Medulla oblongata (tissue), 1 donor: ENCODE results near the gene ABHD14A.

Experiments used
- DNase-seq: peaks from one replicate; pipeline ENCODE4 v3.0.0-alpha.2; 2015; ENCODE audit errors: extremely low spot score

Gene ABHD14A

DNA sequence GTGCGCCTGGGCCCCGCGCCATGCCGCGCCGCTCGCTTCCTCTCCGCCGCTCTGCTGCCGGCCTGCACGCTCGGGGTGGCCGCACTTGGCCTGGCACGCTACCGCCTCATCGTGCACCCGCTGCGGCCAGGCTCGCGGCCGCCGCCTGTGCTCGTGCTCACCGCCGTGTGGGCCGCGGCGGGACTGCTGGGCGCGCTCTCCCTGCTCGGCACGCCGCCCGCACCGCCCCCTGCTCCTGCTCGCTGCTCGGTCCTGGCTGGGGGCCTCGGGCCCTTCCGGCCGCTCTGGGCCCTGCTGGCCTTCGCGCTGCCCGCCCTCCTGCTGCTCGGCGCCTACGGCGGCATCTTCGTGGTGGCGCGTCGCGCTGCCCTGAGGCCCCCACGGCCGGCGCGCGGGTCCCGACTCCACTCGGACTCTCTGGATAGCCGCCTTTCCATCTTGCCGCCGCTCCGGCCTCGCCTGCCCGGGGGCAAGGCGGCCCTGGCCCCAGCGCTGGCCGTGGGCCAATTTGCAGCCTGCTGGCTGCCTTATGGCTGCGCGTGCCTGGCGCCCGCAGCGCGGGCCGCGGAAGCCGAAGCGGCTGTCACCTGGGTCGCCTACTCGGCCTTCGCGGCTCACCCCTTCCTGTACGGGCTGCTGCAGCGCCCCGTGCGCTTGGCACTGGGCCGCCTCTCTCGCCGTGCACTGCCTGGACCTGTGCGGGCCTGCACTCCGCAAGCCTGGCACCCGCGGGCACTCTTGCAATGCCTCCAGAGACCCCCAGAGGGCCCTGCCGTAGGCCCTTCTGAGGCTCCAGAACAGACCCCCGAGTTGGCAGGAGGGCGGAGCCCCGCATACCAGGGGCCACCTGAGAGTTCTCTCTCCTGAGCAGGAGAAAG, 18.7 kb upstream of the ABHD14A start:
- DNase-seq: peak; percentile 61

DNA sequence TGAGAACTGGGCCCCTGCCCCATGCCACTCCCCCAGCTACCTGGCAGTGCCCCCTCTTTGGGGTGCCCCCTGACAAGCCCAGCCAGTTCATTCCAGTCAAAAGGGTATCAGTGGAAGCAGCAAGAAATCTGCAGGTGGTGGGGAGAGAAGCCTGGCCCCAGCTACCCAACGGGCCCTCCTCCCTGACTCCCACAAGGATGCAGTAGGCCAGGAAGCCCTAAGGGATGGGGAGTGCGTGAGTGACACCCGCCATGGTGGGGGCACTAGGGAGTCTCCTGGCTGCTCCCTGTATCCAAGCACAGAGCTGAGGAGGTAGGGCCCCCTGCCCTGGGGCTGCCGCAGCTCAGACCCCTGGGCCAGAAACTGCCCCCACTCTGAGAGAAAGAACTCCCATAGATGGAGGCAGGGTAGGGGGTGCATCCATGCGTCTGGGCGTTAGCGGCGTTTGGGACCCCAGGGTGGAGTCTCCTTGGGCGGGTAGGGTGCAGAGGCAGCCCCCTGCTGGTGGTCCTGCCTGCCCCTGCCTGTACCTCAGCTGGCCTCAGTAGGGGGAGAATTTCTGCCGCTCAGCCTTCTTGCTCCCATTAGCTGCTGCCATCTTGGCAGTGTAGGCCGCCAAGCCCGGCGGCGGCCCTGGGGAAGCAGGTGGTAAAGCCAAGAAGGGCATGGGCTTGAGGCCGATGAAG, 17.2 kb upstream of the ABHD14A start:
- DNase-seq: no peak

DNA sequence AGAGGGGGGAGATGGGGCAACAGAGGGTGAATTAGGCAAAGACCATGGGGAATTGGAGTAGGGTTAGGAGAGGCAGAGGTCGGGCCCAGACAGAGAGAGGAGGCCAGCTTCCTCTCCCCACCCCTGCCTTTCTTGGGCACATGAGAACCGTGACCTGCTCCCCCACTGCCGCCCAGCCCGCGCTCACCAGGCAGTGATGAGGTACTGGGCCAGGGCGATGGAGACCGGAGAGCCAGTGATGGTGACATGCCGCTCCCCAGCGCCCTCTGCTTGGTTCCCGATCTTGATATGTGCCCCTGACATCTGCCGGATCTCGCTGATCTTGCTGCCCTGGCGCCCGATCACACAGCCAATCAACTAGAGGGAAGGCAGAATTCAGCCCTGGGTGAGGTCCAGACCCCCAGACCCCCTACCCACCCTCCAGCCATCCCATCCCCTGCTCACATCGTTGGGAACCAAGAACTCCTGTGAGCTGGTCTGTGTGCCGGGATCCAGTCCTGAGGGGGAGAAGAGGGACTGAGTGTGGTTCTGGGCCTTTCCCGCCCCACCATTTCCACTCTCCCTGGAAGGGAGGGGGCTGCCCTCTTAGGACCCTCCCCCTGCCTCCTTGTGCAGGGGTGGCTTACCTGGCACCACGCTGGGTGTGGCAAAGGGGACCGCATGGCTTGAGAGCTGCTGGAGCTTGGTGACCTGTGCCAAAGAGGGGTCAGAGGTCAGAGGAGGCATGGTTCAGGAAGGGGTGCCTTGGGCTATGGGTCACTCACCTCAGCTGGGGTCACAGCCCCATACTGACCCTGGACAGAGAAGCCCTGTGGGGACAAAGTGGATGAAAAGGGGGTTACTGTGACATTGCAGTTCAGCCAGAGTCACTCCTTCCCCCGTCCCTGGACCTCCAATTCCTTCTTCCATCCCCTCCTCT, 16.0 kb upstream of the ABHD14A start:
- DNase-seq: no peak

- DNase-seq: no peak
Measured at GRCh38 chr3:51959651-51960050, 15.2 kb upstream of the ABHD14A start.

- DNase-seq: no peak
Measured at GRCh38 chr3:51960386-51960785, 14.5 kb upstream of the ABHD14A start.

DNA sequence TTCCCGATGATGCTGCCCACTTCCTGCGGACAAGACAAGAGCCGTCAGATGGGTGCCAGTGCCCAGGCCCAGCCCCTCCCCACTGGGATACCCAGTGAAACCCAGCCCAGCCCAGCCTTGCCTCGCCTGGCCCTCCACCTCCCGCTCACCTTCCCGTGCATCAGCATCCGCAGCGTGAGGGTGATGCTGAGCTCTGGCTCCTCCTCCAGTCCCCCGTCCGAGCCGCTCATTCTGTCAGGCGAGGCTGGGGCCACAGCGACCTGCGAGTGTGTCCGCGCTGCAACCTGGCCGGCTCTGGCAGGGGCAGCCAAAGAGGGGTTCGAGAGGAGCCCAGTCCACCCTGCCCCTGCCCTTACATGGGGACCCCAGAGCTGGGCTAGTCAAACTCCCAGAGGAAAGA, 13.9 kb upstream of the ABHD14A start:
- no peak for DNase-seq

- DNase-seq: no peak
Measured at GRCh38 chr3:51961602-51962569, 13.0 kb upstream of the ABHD14A start.

DNA sequence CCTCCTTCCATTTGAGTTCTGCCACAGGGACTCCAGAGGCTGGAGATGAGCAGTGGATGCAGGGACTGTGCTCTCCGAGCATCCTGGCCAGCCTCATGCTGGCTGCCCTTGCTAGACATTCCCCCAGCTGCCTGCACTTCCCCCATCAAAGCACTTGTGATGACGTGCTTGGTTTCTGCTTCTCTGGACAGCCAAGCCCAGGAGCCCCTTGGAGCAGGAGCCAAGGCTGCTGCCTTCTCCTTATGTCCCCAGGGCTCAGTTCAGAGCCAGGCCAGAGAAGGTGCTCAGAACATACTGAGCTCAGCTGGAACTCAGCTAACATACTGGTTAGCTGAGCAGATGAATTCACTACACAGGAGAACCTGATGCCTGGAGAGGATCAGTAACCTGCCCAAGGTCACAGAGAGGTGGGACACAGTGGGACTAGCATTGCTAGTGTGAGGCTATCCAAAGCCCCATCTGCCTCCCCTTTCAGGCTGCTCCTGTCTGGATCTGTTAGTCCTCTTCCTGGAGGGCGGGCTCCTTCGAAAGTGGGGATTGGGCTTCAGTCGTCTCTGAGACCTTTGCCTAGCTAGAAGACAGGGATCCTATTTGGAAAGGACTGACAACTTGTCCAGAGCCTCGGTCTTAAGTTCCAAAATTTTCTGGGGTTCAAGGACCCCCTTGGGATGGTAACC, 11.9 kb upstream of the ABHD14A start:
- DNase-seq: peak; percentile 39

DNA sequence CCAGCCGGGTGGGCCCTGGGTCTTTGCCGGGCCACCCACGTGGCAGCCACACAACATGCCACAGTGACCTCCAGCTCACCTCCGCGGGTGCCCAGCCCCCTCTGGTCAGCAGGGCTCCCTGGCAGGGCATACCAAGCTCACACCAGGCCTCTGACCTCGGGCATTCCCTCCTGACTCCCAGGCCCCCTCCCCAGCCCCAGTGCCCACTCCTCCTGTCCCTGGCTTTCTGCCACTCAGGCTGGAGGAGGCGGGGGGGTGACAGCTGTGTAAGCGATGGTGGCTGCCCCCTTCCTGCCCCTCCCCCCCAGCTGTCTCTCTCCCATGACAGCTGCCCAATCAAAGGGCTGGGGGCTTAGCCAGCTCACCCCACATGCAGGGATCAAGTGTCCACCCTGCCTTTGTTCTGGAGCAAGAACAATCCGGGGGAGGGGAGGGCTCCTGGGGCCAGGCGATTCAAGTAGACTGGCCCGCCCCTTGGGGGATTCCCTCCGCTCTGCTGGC, 10.9 kb upstream of the ABHD14A start:
- peak; percentile 32 for DNase-seq

- no peak for DNase-seq
Measured at GRCh38 chr3:51964521-51964920, 10.3 kb upstream of the ABHD14A start.

GRCh38 chr3:51966016-51966415, 8.8 kb upstream of the ABHD14A start:
- peak; percentile 86 for DNase-seq

- peak; percentile 44 for DNase-seq
Measured at GRCh38 chr3:51966486-51966885, 8.4 kb upstream of the ABHD14A start.

GRCh38 chr3:51966922-51967383, 7.9 kb upstream of the ABHD14A start:
- DNase-seq: peak; percentile 14

DNA sequence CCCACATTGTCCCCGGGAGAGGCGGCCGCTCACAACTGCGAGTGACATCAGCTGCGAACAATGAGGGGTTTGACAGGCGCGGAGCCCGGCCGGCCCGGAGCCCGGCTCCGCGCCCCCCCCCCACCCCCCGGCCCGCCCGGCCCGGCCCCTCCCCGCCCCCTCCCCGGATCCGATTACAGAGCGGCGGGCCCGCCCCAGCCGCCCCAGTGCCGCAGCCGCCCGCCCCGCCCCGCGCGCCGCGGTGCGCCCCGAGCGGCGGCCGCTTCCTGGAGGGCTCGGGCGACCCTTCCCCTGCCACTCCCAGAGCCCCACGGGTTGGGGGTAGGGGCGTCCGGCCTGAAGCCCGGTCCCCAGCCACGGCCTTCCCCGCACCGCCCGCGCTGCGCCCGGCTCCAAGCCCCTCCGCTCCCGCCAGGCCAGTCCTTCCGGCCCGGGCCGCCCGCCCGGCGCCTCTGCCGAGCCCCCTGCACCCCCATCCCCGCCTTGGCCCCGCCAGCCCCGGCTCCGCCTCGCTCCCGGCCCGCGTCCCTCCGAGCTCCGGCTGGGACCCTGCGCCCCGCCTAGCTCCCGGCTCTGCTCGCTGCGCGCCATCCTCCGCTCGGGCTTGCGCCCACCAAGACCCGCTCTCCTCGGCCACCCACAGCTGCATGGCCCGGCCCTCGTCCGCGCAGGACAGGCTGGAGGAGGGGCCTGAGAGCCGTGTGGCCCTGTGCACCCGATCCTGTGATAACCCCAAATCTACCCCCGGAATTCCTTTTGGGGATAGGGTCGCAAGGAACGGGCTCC, 7.3 kb upstream of the ABHD14A start, which contains the start of gene PCBP4:
Gene PCBP4 (minus strand): TSS at position 71 of the 786 bp plus-strand sequence. CDS start 6,214 bp downstream, outside the sequence.
- peak; percentile 83 for DNase-seq

DNA sequence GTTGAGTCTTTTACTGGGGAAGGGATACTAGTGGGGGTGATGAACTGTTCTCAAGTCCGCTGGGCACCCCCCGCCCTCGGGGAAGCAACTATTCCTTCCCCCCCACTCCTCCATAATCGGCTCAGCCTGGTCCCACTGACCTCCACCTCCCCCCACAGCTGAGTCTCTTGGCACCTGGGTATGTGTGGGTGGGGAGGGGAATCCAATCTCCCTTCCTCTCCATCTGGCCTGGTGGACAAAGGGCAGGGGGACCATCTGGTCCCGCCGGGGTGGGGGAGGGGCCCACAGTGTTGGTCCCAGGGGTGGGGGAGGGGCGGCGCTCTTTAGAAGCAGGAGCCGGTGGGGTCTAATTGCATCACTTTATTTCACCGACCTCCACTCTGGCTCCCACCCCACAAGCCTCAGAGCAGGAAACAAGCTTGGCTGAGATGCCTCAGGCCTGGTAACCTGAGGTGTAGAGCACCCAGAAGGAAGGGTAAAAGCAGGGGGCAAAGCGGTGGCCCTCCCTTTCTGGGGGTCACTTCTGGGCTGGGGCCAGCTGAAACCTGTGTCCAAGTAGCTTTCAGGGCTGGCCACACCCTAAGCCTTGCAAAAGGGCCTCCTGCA, 6.6 kb upstream of the ABHD14A start:
- peak; percentile 21 for DNase-seq

GRCh38 chr3:51968883-51969678, 5.8 kb upstream of the ABHD14A start:
- no peak for DNase-seq

- DNase-seq: no peak
Measured at GRCh38 chr3:51969841-51970240, 5.0 kb upstream of the ABHD14A start.
